ENCODE measurements around the gene WDR70.
"Not testable (repeated sequence)": the region's sequence is repeated elsewhere in the genome, so short reads cannot be mapped to it uniquely, and the experiment has no call there.

WDR70 gene

DNA sequence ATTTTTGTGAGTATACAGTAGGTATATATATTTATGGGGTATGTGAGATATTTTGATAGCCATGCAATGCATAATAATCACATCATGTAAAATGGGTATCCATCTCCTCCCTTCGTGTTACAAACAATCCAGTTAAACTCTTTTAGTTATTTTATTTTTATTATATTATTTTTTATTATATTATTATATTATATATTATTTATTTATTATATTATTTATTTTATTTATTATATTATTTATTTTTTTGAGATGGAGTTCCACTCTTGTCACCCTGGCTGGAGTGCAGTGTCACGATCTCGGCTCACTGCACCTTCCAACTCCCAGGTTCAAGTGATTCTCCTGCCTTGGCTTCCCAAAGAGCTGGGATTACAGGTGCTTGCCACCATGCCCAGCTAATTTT, 138.6 kb downstream of the WDR70 start:
- no peak for DNase-seq (ENCODE audit: low spot score)

GRCh38 chr5:37518356-37518755, 139.2 kb downstream of the WDR70 start:
- not testable (repeated sequence) for DNase-seq (ENCODE audit: low spot score)

DNA sequence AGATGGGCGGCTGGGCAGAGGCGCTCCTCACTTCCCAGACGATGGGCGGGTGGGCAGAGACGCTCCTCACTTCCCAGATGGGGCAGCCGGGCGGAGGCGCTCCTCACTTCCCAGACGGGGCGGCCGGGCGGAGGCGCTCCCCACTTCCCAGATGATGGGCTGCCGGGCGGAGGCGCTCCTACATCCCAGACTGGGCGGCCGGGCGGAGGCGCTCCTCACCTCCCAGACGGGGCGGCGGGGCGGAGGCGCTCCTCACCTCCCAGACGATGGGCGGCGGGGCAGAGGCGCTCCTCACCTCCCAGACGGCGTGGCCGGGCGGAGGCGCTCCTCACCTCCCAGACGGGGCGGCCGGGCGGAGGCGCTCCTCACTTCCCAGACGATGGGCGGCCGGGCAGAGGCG, 140.2 kb downstream of the WDR70 start:
- DNase-seq (ENCODE audit: low spot score), result no peak

- DNase-seq (ENCODE audit: low spot score), result no peak
Measured at GRCh38 chr5:37519807-37520206, 140.7 kb downstream of the WDR70 start.

DNA sequence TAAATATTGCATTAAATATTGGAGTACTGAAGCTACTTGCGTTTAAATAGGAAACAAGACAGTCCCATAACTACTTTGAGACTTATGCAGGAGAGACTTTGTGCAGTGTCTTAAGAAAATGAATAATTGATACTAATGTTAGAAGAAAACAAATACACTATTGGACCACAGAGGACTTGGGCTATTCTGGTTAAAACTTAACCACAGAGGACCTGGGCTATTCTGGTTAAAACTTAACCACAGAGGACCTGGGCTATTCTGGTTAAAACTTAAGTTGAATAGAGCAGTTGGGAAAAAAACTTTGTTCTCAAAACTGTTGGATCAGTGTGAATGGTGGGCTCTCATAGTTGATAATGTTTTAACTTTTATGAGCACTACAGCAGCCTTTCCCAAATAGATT, 141.7 kb downstream of the WDR70 start:
- no peak for DNase-seq (ENCODE audit: low spot score)

DNA sequence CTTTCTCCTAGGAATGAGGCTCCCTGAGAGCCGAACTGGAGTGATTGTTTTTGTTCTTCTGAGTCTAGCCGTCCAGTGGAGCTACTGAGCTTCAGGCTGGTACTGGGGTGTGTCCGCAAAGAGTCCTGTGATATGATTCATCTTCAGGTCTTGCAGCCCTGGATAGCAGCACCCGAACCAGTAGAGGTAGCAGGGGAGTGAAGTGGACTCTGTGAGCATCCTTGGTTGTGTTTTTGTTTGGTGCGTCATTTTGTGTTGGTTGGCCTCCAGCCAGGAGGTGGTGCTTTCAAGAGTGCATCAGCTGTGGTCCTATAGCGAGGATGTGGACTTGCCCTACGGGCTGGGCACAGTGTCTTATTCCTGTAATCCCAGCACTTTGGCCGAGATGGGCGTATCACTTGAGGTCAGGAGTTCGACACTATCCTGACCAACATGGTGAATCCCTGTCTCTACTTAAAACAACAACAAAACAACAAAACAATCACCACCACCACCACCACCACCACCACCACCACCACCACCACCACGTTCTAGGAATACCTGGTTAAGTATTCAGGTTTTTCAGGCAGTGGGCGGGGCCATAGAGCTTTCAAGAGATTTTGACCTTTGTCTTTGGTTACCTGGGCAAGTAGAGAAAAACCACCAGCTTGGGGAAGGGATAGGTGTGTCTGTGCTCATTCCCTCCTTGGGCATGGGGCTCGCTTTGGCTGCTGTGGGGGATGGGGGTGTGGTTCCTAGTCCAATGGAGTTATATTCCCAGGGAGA, 154.0 kb downstream of the WDR70 start:
- DNase-seq (ENCODE audit: low spot score), result no peak

DNA sequence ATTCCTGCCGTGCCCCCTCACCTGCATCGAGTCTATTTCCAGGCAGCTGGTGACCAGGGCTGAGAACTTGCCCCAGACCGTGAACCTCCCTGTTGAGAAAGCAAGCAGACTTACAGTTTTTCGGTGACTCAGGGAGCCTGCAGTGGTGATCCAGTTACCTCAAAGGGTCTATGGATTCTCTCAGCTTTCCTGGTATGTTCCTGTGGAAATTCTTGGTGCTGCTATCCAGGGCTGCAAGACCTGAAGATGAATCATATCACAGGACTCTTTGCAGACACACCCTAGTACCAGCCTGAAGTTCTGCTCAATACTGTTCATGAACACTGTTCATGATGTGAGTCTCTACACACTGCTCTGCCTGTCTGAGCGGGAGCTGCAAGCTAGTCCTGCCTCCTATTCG, 154.7 kb downstream of the WDR70 start:
- no peak for DNase-seq (ENCODE audit: low spot score)

DNA sequence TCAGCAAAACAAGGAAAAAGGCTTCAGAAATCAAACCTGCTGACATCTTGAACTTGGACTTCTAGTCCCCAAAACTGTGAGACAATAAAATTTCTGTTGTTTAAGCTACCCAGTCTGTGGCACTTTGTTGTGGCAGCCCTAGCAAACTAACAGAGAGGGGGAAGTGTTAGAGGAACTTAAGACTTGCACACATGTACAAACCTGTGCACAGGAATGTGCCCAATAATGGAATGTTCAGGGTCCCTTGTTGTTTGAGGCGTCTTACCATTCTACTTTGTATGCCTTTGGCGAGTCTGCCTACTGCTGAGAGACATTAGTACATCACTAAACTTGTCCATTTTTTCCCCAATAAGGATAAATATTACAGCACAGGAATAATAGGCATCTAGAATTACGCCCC, 160.3 kb downstream of the WDR70 start:
- DNase-seq (ENCODE audit: low spot score), result no peak

DNA sequence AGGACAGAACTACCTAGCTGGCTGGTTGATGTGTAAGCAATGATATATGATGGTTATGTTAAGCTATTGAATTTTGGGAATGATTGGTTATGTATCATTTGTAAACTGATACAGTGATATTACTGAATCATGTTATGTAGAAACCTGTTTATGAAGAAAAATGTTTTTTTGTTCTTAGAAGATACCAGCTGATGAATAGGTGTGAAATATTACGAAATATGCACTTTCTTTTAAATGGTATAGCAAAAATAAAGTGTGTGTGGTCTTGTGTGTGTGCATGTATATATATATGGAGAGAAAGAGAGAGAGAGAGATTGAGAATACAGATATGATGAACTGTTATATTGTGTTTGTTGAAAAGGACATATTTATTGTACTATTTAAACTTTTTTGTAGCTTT, 164.1 kb downstream of the WDR70 start:
- DNase-seq (ENCODE audit: low spot score), result no peak

DNA sequence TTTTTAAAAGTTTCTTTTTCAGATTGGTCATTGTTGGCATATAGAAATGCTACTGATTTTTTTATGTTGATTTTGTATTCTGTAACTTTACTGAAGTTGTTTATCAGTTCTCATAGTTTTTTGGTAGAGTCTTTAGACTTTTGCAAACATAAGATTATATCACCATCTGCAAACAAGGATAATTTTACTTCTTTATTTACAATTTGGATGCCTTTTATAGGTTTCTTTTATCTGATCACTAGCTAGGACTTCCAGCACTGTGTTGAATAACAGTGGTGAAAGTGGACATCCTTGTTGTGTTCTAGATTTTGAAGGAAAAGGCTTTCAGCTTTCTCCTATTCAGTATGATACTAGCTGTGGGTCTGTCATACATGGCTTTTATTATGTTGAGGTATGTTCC, 170.3 kb downstream of the WDR70 start:
- no peak for DNase-seq (ENCODE audit: low spot score)

- no peak for DNase-seq (ENCODE audit: low spot score)
Measured at GRCh38 chr5:37552161-37552560, 173.0 kb downstream of the WDR70 start.

DNA sequence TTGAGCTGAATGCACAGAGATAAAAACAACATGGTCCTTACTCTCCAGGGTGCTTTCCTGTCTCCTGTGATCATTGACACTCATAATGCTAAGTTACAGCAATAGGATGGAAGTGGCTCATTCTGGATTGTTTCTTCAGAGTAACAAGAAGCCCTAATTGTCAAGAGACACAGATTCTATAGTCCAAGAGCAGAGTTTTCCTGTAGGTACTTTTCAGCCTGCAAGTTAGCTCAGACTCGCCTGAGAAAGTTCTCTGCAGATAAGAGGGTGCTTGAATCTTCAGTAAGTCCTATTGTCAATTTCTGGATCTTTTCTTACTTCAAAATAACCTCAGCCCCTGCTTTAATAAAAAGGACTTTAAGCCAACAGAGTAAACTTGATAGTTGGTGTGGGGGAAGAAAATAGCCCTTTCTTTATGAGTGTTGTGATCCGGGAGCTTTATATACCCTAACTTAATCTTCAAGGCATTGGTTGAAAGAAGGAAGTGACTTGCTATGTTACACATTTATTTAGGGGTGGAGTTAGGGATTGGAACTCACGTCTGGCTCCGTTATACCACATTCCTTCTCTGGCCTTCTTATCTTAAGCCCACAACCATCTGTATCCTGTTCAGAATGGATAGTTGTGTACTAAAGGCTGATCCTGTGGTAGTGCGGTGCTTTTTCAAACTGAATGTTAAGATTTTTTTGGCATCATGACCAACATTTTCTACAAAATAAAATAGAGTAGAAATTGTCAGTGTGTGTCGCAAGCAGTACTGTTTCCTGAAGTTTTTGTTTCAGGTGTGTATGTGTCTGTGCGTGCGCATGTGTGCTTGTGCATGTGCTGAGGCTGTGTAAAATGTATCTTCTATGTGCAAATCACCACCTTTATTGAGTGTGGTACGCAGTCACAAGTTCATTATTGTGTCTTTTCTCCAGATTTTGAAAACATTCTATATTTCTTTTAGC, 173.9 kb downstream of the WDR70 start:
- no peak for DNase-seq (ENCODE audit: low spot score)

- peak; percentile 26 for DNase-seq (ENCODE audit: low spot score)
Measured at GRCh38 chr5:37553720-37554404, 174.7 kb downstream of the WDR70 start.

- DNase-seq (ENCODE audit: low spot score), result no peak
Measured at GRCh38 chr5:37554405-37554739, 175.3 kb downstream of the WDR70 start.

DNA sequence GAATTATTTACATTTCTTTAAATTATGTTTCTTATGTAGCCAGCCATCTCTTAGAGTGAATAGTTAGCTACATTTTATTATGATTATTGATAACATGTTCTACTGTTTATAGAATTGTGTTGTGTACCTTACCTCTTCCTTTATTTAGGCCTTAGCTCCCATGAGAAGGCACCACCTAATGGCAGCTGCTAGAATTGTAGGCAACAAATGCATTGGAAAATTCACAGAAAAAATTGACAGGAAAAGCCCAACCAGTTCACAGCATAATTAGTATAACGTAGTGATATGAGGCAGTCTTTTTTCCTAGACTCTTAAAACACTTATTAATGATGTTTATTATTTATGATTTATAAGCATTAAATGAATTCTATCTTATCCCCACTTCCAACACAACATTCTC, 175.8 kb downstream of the WDR70 start:
- no peak for DNase-seq (ENCODE audit: low spot score)

- DNase-seq (ENCODE audit: low spot score), result no peak
Measured at GRCh38 chr5:37557734-37558293, 178.7 kb downstream of the WDR70 start.

DNA sequence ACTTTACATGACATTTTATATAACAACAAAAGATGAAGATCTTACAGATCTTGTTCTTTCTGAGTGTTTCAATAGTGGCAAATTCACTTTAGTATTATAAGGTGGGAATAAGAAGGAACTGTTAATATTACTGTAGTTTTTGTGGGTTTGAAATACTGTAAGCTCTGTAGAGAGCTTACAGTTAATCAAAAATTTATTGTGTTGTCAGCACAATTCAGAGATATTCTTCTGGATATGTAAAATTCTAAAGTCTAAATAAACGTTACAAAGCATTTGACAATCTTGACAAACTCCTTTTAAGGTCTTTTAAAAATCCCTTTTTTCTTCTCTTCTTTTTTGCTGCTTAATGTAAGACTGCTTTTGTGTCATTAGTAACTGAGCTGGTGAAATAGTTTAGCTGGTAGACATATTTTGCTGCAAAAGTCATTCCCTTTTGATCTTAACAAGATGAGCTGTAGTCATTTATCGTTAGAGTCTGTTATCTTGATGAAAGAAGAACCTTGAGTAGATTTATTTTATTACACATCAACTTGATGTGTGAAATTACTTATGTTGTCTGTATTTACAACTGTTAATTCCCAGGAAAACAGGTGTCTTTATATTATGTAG, 186.0 kb downstream of the WDR70 start:
- DNase-seq (ENCODE audit: low spot score), result no peak

DNA sequence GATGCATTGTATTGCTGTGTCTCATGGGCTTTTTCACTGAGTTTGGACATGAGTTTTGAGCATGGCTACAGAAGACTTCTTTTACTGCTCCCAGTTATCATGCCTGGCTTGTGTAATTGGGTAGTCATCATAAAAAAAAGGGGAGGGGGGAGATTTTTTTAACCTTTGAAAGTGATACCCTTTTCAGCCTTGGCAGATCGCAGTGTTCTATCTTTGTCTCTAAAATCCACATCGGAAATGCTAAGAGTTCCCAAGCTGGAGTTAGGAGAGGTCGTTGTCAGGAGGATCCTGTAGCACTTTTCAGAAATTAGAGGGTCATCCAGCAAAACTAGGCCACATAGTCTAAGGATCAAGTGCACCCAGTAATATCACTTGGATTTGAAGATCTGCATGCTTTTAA, 188.4 kb downstream of the WDR70 start:
- DNase-seq (ENCODE audit: low spot score), result no peak

DNA sequence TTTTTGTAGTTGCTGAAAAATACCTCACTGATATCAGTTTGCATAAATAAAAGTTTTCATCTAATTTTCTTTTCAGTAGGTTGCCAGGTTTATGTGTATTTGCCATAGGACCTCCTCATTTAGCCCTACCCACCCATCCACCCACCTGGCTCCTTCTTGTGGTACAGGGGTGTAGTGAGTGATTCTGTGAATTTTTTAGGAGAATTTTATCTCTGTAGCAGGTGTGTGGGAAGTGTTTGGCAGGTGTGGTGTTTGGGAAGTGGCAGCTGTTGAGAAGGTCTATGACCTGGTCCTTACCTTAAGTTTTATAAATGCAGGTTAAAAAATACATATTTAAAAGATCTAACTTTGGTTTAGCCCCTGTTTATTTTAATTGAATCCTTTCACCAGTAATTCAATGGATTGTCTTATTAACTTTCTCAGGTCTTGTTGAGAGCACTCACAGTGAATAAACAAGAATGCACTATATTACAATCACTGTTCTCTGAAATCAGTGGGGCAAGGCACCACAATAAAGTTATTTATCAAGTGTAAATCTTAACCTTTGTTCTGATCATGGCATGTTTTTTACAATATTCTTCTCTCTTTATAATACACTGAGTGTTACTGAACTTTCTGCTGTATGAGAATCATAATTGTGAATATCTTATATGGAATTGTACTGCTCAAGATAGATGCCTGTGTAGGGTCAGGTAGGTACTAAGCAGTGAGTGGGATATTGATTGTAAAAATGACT, 189.1 kb downstream of the WDR70 start:
- DNase-seq (ENCODE audit: low spot score), result no peak

DNA sequence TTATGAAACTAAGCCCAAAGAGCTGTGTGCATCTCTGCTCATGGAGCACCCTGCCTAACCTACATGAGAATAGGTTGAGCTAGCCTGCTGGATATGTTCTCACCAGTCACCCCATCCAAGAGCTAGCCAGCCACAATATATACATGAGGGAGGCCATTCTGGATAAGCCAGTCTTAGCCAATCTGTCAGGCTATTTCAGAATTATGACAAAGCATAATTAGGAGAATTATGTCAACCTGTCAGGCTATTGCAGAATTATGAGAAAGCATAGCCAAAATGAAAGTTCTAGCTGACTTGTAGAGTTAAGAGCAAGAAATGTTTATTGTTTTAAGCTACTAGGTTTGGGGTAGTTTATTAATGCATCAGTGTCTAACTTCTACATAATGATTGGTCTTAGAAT, 189.8 kb downstream of the WDR70 start:
- DNase-seq (ENCODE audit: low spot score), result no peak

- no peak for DNase-seq (ENCODE audit: low spot score)
Measured at GRCh38 chr5:37569466-37569865, 190.3 kb downstream of the WDR70 start.

All from LoVo (cell line).